22Rv1 (cell line): Measurements from ENCODE around the gene PRDM12.
A peak's percentile ranks its signal among the peaks of the same experiment; 100 is the strongest.
"Not testable (repeated sequence)": the region's sequence is repeated elsewhere in the genome, so short reads cannot be mapped to it uniquely, and the experiment has no call there.

Experiments used
- H3K27ac ChIP-seq: fragments of 450-650 bp; 2 replicates; pipeline ENCODE4 v1.5.1; 2017
- ZFX ChIP-seq: fragments of 450-650 bp; IDR thresholded peaks from 2 replicates; pipeline ENCODE4 v1.6.1; 2017; ENCODE audit warnings: antibody characterized with exemption, borderline replicate concordance
- TF ChIP-seq, protein P1 (sequence below): fragments of 450-650 bp; IDR thresholded peaks from 2 replicates; pipeline ENCODE4 v1.5.1; 2017; ENCODE audit warnings: mild to moderate bottlenecking

PRDM12 gene

DNA sequence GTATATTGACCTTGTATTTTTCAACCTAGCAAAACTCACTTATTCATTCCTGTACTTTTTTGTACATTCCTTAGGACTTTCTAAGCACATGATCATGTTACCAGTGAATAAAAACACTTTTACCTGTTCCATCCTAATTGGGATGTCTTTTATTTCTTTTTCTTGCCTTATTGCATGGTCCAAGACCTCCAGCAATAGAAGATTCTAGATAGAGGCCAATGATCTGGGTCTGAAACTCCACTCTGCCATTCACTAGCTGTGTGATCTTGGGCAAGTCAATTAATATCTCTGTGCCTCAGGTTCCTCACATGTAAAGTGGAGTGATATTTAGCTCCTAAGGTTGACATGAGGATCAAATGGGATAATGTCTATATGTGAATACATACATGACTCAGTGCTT lies 20.7 kb downstream of the PRDM12 start:
- H3K27ac ChIP-seq = no peak overlapping the region
- no peak for TF ChIP-seq ZFX
- TF ChIP-seq, protein P1, sequence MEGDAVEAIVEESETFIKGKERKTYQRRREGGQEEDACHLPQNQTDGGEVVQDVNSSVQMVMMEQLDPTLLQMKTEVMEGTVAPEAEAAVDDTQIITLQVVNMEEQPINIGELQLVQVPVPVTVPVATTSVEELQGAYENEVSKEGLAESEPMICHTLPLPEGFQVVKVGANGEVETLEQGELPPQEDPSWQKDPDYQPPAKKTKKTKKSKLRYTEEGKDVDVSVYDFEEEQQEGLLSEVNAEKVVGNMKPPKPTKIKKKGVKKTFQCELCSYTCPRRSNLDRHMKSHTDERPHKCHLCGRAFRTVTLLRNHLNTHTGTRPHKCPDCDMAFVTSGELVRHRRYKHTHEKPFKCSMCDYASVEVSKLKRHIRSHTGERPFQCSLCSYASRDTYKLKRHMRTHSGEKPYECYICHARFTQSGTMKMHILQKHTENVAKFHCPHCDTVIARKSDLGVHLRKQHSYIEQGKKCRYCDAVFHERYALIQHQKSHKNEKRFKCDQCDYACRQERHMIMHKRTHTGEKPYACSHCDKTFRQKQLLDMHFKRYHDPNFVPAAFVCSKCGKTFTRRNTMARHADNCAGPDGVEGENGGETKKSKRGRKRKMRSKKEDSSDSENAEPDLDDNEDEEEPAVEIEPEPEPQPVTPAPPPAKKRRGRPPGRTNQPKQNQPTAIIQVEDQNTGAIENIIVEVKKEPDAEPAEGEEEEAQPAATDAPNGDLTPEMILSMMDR = no peak

DNA sequence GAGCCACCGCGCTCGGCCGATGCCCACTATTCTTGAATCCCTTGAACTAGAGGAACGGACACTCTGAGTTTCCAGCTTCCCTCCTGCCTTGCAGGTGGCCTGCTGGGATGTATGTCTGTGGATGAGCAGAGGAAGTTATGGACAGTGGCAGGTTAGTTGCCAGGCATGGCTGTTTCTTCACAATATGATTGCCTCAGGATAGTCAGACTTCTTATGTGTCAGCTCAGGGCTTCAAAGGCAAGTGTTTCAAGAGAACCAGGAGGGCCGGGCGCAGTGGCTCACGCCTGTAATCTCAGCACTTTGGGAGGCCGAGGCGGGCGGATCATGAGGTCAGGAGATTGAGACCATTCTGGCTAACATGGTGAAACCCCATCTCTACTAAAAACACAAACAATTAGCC lies 21.6 kb downstream of the PRDM12 start:
- H3K27ac ChIP-seq = not testable (repeated sequence)

DNA sequence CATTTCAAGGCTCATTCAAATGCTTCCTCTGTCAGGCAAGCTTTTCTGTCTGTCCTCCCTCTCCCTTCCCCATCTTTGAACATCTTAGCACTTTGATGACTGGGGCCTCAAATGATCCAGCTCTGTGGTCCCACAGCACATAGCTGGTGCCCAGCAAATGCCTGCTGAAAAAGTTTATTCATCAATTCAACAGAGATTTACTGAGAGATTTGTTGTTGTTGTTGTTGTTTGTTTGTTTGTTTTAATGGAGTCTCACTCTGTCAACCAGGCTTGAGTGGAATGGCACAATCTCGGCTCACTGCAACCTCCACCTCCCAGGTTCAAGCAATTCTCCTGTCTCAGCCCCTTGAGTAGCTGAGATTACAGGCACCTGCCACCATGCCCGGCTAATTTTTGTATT lies 23.2 kb downstream of the PRDM12 start:
- TF ChIP-seq ZFX = no peak
- TF ChIP-seq, protein P1 = no peak
- no peak overlapping the region for H3K27ac ChIP-seq

DNA sequence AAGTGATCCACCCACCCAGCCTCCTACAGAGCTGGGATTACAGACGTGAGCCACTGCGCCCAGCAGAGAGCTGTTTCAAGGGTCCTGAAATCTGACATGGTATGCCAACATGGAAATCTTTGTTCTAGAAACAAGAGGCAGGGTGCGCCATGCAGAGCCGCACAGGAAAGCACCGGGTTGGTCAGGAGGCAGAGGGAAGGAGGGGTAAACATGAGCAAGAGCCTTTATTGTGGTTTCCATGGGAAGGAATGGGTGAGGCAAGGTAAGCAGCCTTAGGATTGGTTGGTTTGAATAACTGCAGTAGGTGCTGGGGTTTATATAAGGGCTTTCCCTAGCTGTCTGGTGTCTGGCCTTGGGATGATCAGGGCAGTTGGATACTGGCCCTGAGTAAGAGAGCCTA lies 23.7 kb downstream of the PRDM12 start:
- no peak overlapping the region for H3K27ac ChIP-seq
- TF ChIP-seq, protein P1 = no peak
- no peak for TF ChIP-seq ZFX

DNA sequence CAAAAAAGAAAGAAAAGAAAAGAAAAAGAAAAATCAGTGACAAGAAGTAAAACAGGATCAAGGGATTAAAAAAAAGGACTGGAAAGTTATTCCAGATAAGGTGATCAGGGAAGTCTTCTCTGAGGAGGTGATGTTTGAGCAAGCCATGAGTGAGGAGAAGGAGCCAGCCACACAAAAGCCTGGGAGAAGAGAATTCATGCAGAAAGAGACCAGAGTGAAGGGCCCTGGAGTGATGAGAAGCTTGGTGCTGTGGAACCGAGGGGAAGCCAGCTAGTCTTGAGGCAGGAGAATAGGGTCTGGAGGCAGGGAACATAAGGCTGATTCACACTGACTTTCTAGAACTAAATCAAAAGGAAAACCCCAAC lies 25.2 kb downstream of the PRDM12 start:
- TF ChIP-seq, protein P1 = no peak
- no peak for TF ChIP-seq ZFX
- H3K27ac ChIP-seq = peak overlapping the region; percentile 81

DNA sequence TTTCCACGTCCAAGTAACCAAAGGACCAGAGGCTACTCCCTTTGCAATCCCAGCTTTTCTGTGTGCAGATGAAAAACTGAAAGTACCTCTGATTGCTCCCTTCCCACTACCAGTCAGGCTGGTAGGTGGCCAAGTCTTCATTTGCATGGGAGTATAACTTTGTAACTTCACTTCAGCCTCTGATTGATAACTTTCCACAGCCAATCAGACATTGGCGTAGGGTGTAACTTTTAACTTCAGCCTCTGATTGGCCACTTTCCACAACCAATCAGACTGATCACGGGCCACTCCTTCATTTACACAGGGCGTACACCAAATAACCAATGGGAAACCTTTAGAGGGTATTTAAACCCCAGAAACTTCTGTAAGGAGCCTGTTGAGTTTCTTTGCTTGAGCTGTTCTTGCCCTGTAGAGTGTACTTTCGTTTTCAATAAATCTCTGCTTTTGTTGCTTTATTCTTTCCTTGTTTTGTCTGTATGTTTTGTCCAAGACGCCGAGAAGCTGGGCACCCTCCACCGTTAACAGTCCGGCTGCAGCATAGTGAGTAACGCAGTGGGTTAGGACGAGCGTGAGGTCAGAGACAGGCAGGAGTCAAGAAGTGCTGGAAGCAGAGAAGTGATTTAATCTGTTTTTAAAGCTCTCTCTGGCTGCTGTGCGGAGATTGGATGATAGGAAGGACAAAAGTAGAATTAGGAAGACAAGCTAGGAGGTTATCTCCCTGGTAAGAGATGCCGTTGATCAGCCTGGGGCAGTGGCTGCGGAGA lies 25.7 kb downstream of the PRDM12 start:
- no peak for TF ChIP-seq ZFX
- TF ChIP-seq, protein P1 = no peak
- H3K27ac ChIP-seq = peak overlapping the region; percentile 81

DNA sequence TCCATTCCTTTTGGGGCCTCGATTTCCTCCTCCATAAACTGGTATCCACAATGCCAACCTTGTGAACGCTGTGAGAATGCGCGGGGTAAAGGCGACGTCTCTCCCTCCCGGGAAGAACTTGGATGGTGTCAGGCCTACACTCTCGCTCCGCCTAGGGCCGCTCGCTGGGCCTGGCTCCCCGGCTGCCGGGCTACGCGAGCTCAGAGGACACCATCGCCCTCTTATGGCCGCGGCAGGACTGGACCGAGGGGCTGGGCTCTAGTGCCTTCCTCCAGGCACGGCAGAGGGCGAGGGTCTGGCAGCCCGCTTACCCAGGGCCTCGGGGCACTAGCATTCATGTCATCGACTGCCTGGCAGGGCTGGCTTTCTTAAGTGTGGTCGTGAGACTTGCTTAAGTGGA lies 27.9 kb downstream of the PRDM12 start:
- no peak overlapping the region for H3K27ac ChIP-seq
- TF ChIP-seq, protein P1 = 0 out of 2 replicates have a peak, but pooled peaks have one; percentile 4
- no peak for TF ChIP-seq ZFX

DNA sequence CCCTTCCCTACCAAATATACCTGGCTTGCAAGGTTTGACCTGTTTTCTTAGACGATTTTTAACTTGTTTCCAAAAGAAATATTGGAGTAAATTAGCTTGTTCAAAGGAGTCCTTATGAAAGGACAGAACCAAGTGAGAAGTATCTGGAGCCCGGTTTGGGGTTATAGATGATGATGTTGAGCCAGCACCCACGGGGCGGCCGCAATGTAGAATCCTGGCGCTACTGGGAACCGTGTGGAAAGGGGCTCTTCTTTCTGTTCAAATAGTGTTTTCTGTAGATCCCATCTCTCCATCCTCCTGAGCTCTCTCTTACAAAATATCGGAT lies 28.7 kb downstream of the PRDM12 start:
- peak overlapping the region; percentile 61 for H3K27ac ChIP-seq
- TF ChIP-seq ZFX = no peak
- TF ChIP-seq, protein P1 = no peak
